ENCODE data around the gene MEI4. TPM values are rescaled to one million over a fixed set of nuclear protein-coding genes. Genes with fewer than 3 reads are reported as not detected.

Gene MEI4
- total RNA-seq, 1 donor from 2014 or later = 1.5 TPM

GRCh38 chr6:77834591-77834996 lies 181.8 kb downstream of the MEI4 start:
- Mint-ChIP-seq H3K27ac (no peak overlapping the region), H3K27me3 (ENCODE audit: low read depth) (no peaks in the 10 kb centered on the region), H3K4me1 (peaks cover 6% of the 10 kb centered on the region), H3K4me3 (no peak overlapping the region), H3K9me3 (no peaks in the 10 kb centered on the region), H3K36me3 (no peaks in the 10 kb centered on the region)
- TF ChIP-seq CTCF (IDR thresholded peaks at IDR 0.05; ENCODE audit: unreplicated experiment) = no peak
- DNase-seq (ENCODE audit: low spot score in 2 of 2, unreplicated experiment in 2 of 2) = no peak

GRCh38 chr6:77837034-77837784 lies 184.4 kb downstream of the MEI4 start:
- Mint-ChIP-seq H3K27me3 (ENCODE audit: low read depth) (no peaks in the 10 kb centered on the region), H3K27ac (no peak overlapping the region), H3K4me3 (no peak overlapping the region), H3K36me3 (no peaks in the 10 kb centered on the region), H3K4me1 (peaks cover 6% of the 10 kb centered on the region), H3K9me3 (no peaks in the 10 kb centered on the region)
- no peak for TF ChIP-seq CTCF (IDR thresholded peaks at IDR 0.05; ENCODE audit: unreplicated experiment)
- no peak for DNase-seq (ENCODE audit: low spot score in 2 of 2, unreplicated experiment in 2 of 2)

- no peak for TF ChIP-seq CTCF (IDR thresholded peaks at IDR 0.05; ENCODE audit: unreplicated experiment)
- no peak overlapping the region for H3K4me3 Mint-ChIP-seq
- H3K27ac Mint-ChIP-seq = no peak overlapping the region
- H3K36me3 Mint-ChIP-seq = no peaks in the 10 kb centered on the region
- no peaks in the 10 kb centered on the region for H3K9me3 Mint-ChIP-seq
- no peak for DNase-seq (ENCODE audit: low spot score in 2 of 2, unreplicated experiment in 2 of 2)
- H3K27me3 Mint-ChIP-seq (ENCODE audit: low read depth) = no peaks in the 10 kb centered on the region
- peaks cover 6% of the 10 kb centered on the region for H3K4me1 Mint-ChIP-seq
Measured at GRCh38 chr6:77839292-77839691, 186.5 kb downstream of the MEI4 start.

- Mint-ChIP-seq H3K4me1 (no peaks in the 10 kb centered on the region), H3K9me3 (no peaks in the 10 kb centered on the region), H3K27ac (no peak overlapping the region), H3K27me3 (ENCODE audit: low read depth) (no peaks in the 10 kb centered on the region), H3K36me3 (no peaks in the 10 kb centered on the region), H3K4me3 (no peak overlapping the region)
- no peak for DNase-seq (ENCODE audit: low spot score in 2 of 2, unreplicated experiment in 2 of 2)
- TF ChIP-seq CTCF (IDR thresholded peaks at IDR 0.05; ENCODE audit: unreplicated experiment) = no peak
Measured at GRCh38 chr6:77844822-77845221, 192.0 kb downstream of the MEI4 start.

- no peaks in the 10 kb centered on the region for H3K9me3 Mint-ChIP-seq
Measured at GRCh38 chr6:77853401-77853800, 200.6 kb downstream of the MEI4 start.

More at GRCh38 chr6:77853401-77853800, 200.6 kb downstream of the MEI4 start:
- no peak for TF ChIP-seq CTCF (IDR thresholded peaks at IDR 0.05; ENCODE audit: unreplicated experiment)
- H3K27ac Mint-ChIP-seq = peak overlapping the region; percentile 19
- H3K36me3 Mint-ChIP-seq = no peaks in the 10 kb centered on the region
- H3K4me3 Mint-ChIP-seq = no peak overlapping the region
- H3K27me3 Mint-ChIP-seq (ENCODE audit: low read depth) = no peaks in the 10 kb centered on the region
- H3K4me1 Mint-ChIP-seq = peaks cover 17% of the 10 kb centered on the region
- no peak for DNase-seq (ENCODE audit: low spot score in 2 of 2, unreplicated experiment in 2 of 2)
